Measurements from ENCODE around the gene RERE.

- TF ChIP-seq, protein P1, sequence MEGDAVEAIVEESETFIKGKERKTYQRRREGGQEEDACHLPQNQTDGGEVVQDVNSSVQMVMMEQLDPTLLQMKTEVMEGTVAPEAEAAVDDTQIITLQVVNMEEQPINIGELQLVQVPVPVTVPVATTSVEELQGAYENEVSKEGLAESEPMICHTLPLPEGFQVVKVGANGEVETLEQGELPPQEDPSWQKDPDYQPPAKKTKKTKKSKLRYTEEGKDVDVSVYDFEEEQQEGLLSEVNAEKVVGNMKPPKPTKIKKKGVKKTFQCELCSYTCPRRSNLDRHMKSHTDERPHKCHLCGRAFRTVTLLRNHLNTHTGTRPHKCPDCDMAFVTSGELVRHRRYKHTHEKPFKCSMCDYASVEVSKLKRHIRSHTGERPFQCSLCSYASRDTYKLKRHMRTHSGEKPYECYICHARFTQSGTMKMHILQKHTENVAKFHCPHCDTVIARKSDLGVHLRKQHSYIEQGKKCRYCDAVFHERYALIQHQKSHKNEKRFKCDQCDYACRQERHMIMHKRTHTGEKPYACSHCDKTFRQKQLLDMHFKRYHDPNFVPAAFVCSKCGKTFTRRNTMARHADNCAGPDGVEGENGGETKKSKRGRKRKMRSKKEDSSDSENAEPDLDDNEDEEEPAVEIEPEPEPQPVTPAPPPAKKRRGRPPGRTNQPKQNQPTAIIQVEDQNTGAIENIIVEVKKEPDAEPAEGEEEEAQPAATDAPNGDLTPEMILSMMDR (IDR thresholded peaks at IDR 0.05), result peak in 5 of 6 experiments; percentile 45 to 59 (median 46)
- no peak for TF ChIP-seq POLR2A (IDR thresholded peaks at IDR 0.05)
Observed at GRCh38 chr1:8409106-8409505, 408.3 kb downstream of the RERE start.

Measured in adrenal gland (tissue), 5 donors.